WTC11 (cell line): ENCODE data around the gene AJAP1. TPM values are rescaled to one million over a fixed set of nuclear protein-coding genes. Genes with fewer than 3 reads are reported as not detected.

Experiments
- ATAC-seq: fragments of 200-7000 bp; cut with Tn5 transposase; 2 replicates; pipeline ENCODE4 v1.10.0; 2021; ENCODE audit warnings: mild to moderate bottlenecking, moderate library complexity
- CTCF ChIA-PET: fragments of 300-600 bp; sonication (Branson Sonifier 250); formaldehyde crosslinking; loops from one replicate; lab custom pipeline; 2021; ENCODE audit warnings: antibody characterized with exemption; lab: Charles Lee
- POLR2A ChIA-PET: fragments of 350-600 bp; sonication (Branson Sonifier 250); formaldehyde crosslinking; loops from one replicate; lab custom pipeline; 2021; ENCODE audit warnings: antibody characterized with exemption; lab: Charles Lee
- DNase-seq: peaks from one replicate; pipeline ENCODE4 v3.0.0; 2021; ENCODE audit warnings: low spot score
- H3K27ac Mint-ChIP-seq: 2 replicates; pipeline ENCODE4 v1.8.0; 2021; ENCODE audit warnings: mixed read lengths
- H3K27me3 Mint-ChIP-seq: 2 replicates; pipeline ENCODE4 v1.8.0; 2021; ENCODE audit warnings: low read depth, mild to moderate bottlenecking, moderate library complexity, mixed read lengths
- H3K36me3 Mint-ChIP-seq: 2 replicates; pipeline ENCODE4 v1.8.0; 2021; ENCODE audit warnings: mixed read lengths
- H3K4me1 Mint-ChIP-seq: 2 replicates; pipeline ENCODE4 v1.8.0; 2022; ENCODE audit warnings: mixed read lengths
- H3K4me3 Mint-ChIP-seq: 2 replicates; pipeline ENCODE4 v1.8.0; 2021; ENCODE audit warnings: mild to moderate bottlenecking, moderate library complexity, mixed read lengths
- H3K9me3 Mint-ChIP-seq: 2 replicates; pipeline ENCODE4 v1.8.0; 2021; ENCODE audit warnings: mixed read lengths
- AR ChIP-seq: fragments of 250-450 bp; sonication (Bioruptor Pico); IDR thresholded peaks from 2 replicates; pipeline ENCODE4 v1.9.0; 2021; ENCODE audit warnings: mild to moderate bottlenecking
- ATF3 ChIP-seq: sonication (generic); formaldehyde crosslinking; conservative IDR thresholded peaks from 2 replicates; pipeline ENCODE4 v1.8.1; 2022; ENCODE audit warnings: mild to moderate bottlenecking, missing genetic modification reagents
- CREM ChIP-seq: sonication (generic); formaldehyde crosslinking; IDR thresholded peaks from 2 replicates; pipeline ENCODE4 v1.8.1; 2022; ENCODE audit warnings: mild to moderate bottlenecking, missing genetic modification reagents, moderate library complexity
- ELF4 ChIP-seq: sonication (generic); formaldehyde crosslinking; IDR thresholded peaks from 2 replicates; pipeline ENCODE4 v1.8.1; 2022; ENCODE audit warnings: low read depth, mild to moderate bottlenecking, moderate library complexity, missing genetic modification reagents
- IRF2 ChIP-seq: sonication (generic); formaldehyde crosslinking; IDR thresholded peaks from 2 replicates; pipeline ENCODE4 v1.8.0; 2022; ENCODE audit warnings: low read depth, missing genetic modification reagents, borderline replicate concordance
- MYBL2 ChIP-seq: sonication (generic); formaldehyde crosslinking; IDR thresholded peaks from 2 replicates; pipeline ENCODE4 v1.8.1; 2023; ENCODE audit warnings: mild to moderate bottlenecking, moderate library complexity, missing genetic modification reagents
- OVOL2 ChIP-seq: fragments of 250-450 bp; sonication (Bioruptor Pico); IDR thresholded peaks from 2 replicates; pipeline ENCODE4 v1.9.0; 2021; ENCODE audit warnings: mild to moderate bottlenecking, borderline replicate concordance
- SMAD3 ChIP-seq: sonication (generic); formaldehyde crosslinking; IDR thresholded peaks from 2 replicates; pipeline ENCODE4 v1.8.0; 2022; ENCODE audit warnings: missing genetic modification reagents, mild to moderate bottlenecking, borderline replicate concordance
- SOX15 ChIP-seq: fragments of 250-450 bp; sonication (Bioruptor Pico); IDR thresholded peaks from 2 replicates; pipeline ENCODE4 v1.9.0; 2021; ENCODE audit warnings: mild to moderate bottlenecking
- TCF7 ChIP-seq: sonication (generic); formaldehyde crosslinking; IDR thresholded peaks from 2 replicates; pipeline ENCODE4 v1.8.0; 2022; ENCODE audit warnings: mild to moderate bottlenecking, low read depth, missing genetic modification reagents, moderate library complexity
- TEAD4 ChIP-seq: sonication (generic); formaldehyde crosslinking; IDR thresholded peaks from 2 replicates; pipeline ENCODE4 v1.8.0; 2022; ENCODE audit warnings: mild to moderate bottlenecking, missing genetic modification reagents
- USF2 ChIP-seq: sonication (generic); formaldehyde crosslinking; IDR thresholded peaks from 2 replicates; pipeline ENCODE4 v1.8.1; 2023; ENCODE audit warnings: mild to moderate bottlenecking, missing genetic modification reagents, moderate library complexity
- ZMAT4 ChIP-seq: fragments of 250-450 bp; sonication (Bioruptor Pico); IDR thresholded peaks from 2 replicates; pipeline ENCODE4 v1.9.0; 2021; ENCODE audit warnings: mild to moderate bottlenecking
- ZNF219 ChIP-seq: sonication (generic); formaldehyde crosslinking; IDR thresholded peaks from 2 replicates; pipeline ENCODE4 v1.8.0; 2023; ENCODE audit warnings: missing genetic modification reagents, mild to moderate bottlenecking, borderline replicate concordance
- ZNF263 ChIP-seq: sonication (generic); formaldehyde crosslinking; IDR thresholded peaks from 2 replicates; pipeline ENCODE4 v1.8.1; 2022; ENCODE audit warnings: low read depth, mild to moderate bottlenecking, moderate library complexity, missing genetic modification reagents
- ZNF317 ChIP-seq: sonication (generic); formaldehyde crosslinking; IDR thresholded peaks from 2 replicates; pipeline ENCODE4 v1.8.1; 2023; ENCODE audit warnings: low read depth, mild to moderate bottlenecking, moderate library complexity, missing genetic modification reagents, borderline replicate concordance
- total RNA-seq: library from RNA; stranded (reverse); gene quantifications from 3 replicates; pipeline ENCODE4 v1.2.3, GENCODE V29; 2021
- TF ChIP-seq, protein P1 (sequence below): fragments of 250-450 bp; sonication (Bioruptor Pico); IDR thresholded peaks from 2 replicates; pipeline ENCODE4 v1.8.0; 2021; ENCODE audit warnings: mild to moderate bottlenecking

The AJAP1 gene
- total RNA-seq, 1 experiment from 2014 or later: 2.1 TPM

GRCh38 chr1:4634156-4634792 lies 20.1 kb upstream of the AJAP1 start:
- Mint-ChIP-seq H3K9me3 (peaks cover 54% of the 10 kb centered on the region), H3K36me3 (peaks cover 69% of the 10 kb centered on the region), H3K4me1 (no peaks in the 10 kb centered on the region), H3K4me3 (no peak overlapping the region), H3K27me3 (peaks cover 8% of the 10 kb centered on the region), H3K27ac (no peak overlapping the region)
- ChIA-PET POLR2A (no interaction called here), CTCF (no interaction called here)
- ATAC-seq: no peak
- no peak for DNase-seq
- TF ChIP-seq ZMAT4 (CRISPR knock-in tag) (no peak), SOX15 (CRISPR knock-in tag) (no peak), IRF2 (CRISPR knock-in tag) (no peak), USF2 (CRISPR knock-in tag) (no peak), MYBL2 (CRISPR knock-in tag) (no peak), CREM (CRISPR knock-in tag) (no peak)

DNA sequence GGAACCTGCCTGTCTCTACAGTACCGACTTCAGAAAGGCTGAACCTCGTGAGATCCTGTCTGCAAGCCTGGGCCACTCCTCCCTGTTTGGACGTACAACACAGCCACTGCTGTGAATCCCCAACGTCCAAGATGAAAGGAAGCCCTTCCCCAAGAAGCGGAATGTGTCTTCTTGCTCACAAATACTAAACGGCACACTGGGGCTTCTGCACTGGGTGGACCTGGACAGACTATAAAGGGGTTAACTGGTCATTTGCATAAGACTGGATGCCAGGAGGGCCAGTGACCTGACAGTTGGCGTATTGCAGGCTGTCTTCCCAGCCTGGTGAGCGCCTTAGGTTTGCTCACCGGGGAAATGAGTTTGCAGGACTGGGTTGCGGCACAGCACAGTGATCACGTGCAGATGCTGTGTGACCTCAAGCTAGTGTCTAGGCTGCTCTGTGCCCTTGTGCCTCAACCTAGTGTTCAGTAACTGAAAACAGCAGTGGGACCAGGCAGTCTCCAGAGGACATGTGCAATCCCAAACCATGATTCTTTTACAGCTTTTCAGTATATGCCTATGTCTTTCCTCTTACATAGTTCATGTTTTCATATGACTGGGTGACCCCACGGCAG lies 19.5 kb upstream of the AJAP1 start:
- no peak for ATAC-seq
- Mint-ChIP-seq H3K27ac (no peak overlapping the region), H3K36me3 (peaks cover 65% of the 10 kb centered on the region), H3K4me1 (no peaks in the 10 kb centered on the region), H3K27me3 (peaks cover 8% of the 10 kb centered on the region), H3K4me3 (no peak overlapping the region), H3K9me3 (peaks cover 51% of the 10 kb centered on the region)
- ChIA-PET CTCF (no interaction called here), POLR2A (no interaction called here)
- no peak for TF ChIP-seq ZNF219 (CRISPR knock-in tag)
- DNase-seq: no peak

DNA sequence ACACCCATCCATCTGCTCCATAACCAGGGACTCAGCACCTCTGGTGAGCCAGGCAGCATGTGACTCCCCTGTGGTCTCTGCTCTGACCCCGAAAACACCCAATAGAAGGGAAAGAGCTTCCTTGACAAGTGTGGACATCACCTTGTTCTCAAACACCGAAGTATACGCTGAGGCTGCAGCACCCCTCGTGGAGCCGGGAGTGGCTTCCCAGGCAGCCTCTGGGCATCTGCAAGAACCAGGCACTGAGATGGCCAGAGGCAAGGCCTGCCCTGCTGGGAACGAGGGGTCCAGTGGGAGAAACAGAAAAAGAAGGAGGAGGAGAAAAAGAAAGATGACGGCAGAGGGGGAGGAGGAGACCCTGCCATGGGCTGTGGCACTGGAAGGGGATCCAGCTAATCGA lies 18.2 kb upstream of the AJAP1 start:
- ATAC-seq (no peak), DNase-seq (no peak)
- Mint-ChIP-seq H3K9me3 (peaks cover 54% of the 10 kb centered on the region), H3K27me3 (peaks cover 8% of the 10 kb centered on the region), H3K27ac (no peak overlapping the region), H3K4me3 (no peak overlapping the region), H3K36me3 (peaks cover 67% of the 10 kb centered on the region), H3K4me1 (no peaks in the 10 kb centered on the region)
- TF ChIP-seq TEAD4 (CRISPR knock-in tag) (no peak), SMAD3 (CRISPR knock-in tag) (no peak), ELF4 (CRISPR knock-in tag) (no peak), TCF7 (no peak), OVOL2 (CRISPR knock-in tag) (no peak), ATF3 (CRISPR knock-in tag) (no peak), ZNF317 (CRISPR knock-in tag) (no peak), AR (CRISPR knock-in tag) (no peak), ZNF263 (CRISPR knock-in tag) (no peak)
- TF ChIP-seq, protein P1, sequence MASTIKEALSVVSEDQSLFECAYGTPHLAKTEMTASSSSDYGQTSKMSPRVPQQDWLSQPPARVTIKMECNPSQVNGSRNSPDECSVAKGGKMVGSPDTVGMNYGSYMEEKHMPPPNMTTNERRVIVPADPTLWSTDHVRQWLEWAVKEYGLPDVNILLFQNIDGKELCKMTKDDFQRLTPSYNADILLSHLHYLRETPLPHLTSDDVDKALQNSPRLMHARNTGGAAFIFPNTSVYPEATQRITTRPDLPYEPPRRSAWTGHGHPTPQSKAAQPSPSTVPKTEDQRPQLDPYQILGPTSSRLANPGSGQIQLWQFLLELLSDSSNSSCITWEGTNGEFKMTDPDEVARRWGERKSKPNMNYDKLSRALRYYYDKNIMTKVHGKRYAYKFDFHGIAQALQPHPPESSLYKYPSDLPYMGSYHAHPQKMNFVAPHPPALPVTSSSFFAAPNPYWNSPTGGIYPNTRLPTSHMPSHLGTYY (CRISPR knock-in tag): no peak
- CTCF ChIA-PET: no interaction called here
- POLR2A ChIA-PET: no interaction called here
